Tibial nerve (tissue), 4 donors: ENCODE results near the gene TSFM.
A peak's percentile ranks its signal among the peaks of the same experiment; 100 is the strongest.

Experiments
- EP300 ChIP-seq, 2 donors: sonication (generic); formaldehyde crosslinking; IDR thresholded peaks; one replicate each; pipeline ENCODE4 v1.6.1; 2017; ENCODE audit warnings: antibody characterized with exemption in 2 of 2, mild to moderate bottlenecking in 1 of 2
- POLR2A ChIP-seq, 2 donors: fragments of 450-650 bp; IDR thresholded peaks; one replicate each; pipeline ENCODE4 v1.6.1; 2017; ENCODE audit warnings: antibody characterized with exemption in 2 of 2, mild to moderate bottlenecking in 2 of 2, moderate library complexity in 2 of 2
- TF ChIP-seq, protein P1 (sequence below), 5 experiments: fragments of 200-600 bp in 3 of 5; fragments of 450-650 bp in 2 of 5; sonication (generic) in 3 of 5; IDR thresholded peaks; one replicate each; pipeline ENCODE4 v1.5.1; 2016 to 2019; ENCODE audit warnings: antibody characterized with exemption in 5 of 5, mild to moderate bottlenecking in 3 of 5, moderate library complexity in 2 of 5

DNA sequence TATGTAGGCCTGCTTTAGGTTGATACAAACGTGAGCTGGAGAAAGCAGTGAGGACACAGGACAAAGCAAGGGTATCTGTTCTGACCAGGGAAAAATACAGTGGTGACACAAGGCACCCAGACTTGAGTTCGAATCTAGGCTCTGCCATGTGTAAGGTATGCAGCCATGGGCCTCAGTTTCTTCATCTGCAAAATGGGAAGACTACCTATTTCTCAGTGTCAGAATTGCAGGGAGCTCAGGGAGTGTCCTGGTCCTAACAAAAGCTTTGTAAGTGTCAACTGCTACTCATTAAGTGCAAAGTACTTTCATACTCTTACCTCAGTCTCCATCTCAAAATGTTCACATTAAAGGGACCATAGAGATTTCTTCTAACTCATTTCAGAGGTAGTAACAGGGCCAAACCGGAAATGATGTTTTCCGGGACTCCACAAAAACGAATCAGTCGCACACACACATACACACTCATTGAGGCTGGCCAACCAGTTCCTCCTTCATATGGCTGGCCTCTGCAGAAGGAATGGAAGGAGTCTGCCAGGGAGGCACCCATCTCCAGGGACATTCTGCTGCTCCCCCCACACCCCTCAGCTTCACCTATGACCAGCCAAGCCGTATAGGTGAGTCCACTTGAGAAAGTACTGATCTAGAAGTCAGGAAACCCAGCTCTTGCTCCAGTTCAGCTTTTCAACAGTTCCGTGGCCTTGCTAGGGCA lies 56.2 kb downstream of the TSFM start:
- no peak for TF ChIP-seq POLR2A (IDR thresholded peaks at IDR 0.05)
- TF ChIP-seq, protein P1, sequence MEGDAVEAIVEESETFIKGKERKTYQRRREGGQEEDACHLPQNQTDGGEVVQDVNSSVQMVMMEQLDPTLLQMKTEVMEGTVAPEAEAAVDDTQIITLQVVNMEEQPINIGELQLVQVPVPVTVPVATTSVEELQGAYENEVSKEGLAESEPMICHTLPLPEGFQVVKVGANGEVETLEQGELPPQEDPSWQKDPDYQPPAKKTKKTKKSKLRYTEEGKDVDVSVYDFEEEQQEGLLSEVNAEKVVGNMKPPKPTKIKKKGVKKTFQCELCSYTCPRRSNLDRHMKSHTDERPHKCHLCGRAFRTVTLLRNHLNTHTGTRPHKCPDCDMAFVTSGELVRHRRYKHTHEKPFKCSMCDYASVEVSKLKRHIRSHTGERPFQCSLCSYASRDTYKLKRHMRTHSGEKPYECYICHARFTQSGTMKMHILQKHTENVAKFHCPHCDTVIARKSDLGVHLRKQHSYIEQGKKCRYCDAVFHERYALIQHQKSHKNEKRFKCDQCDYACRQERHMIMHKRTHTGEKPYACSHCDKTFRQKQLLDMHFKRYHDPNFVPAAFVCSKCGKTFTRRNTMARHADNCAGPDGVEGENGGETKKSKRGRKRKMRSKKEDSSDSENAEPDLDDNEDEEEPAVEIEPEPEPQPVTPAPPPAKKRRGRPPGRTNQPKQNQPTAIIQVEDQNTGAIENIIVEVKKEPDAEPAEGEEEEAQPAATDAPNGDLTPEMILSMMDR (IDR thresholded peaks at IDR 0.05) = no peak
- peak in 1 of 2 donors; percentile 24 for TF ChIP-seq EP300 (IDR thresholded peaks at IDR 0.05)
